ENCODE data around the gene PTGFR.

PTGFR gene

GRCh38 chr1:78491451-78492071, 787 bp downstream of the PTGFR start:
- H2AFZ ChIP-seq (ENCODE audit: low read depth, low read length, severe bottlenecking) = no peak overlapping the region
- H3K4me3 ChIP-seq (ENCODE audit: insufficient read depth, low read length, poor library complexity, severe bottlenecking) = no peak overlapping the region
- no peak overlapping the region for H3K9ac ChIP-seq (ENCODE audit: low read length)
- no peaks in the 10 kb centered on the region for H3F3A ChIP-seq (ENCODE audit: insufficient read depth)
- H3K4me2 ChIP-seq (ENCODE audit: low read depth, low read length, poor library complexity, severe bottlenecking) = no peak overlapping the region
- no peaks in the 10 kb centered on the region for H3K27me3 ChIP-seq (ENCODE audit: low read length)
- no peaks in the 10 kb centered on the region for H3K36me3 ChIP-seq (ENCODE audit: low read length)
- no peaks in the 10 kb centered on the region for H3K79me2 ChIP-seq (ENCODE audit: insufficient read depth, low read length)
- no peak for TF ChIP-seq CTCF (IDR thresholded peaks at IDR 0.05; ENCODE audit: insufficient read depth, low read length, poor library complexity, severe bottlenecking)
- TF ChIP-seq EZH2phosphoT487 (conservative IDR thresholded peaks at IDR 0.05; ENCODE audit: low read length) = no peak
- H3K27ac ChIP-seq (ENCODE audit: low read depth, low read length) = no peak overlapping the region
- H3K9me2 ChIP-seq (replicated peaks; ENCODE audit: insufficient read depth, low read length) = no peaks in the 10 kb centered on the region
- no peaks in the 10 kb centered on the region for H3K9me3 ChIP-seq (ENCODE audit: insufficient read depth, low read length)
- no peaks in the 10 kb centered on the region for H4K20me1 ChIP-seq (ENCODE audit: low read depth, low read length)

GRCh38 chr1:78492386-78492950, 1.7 kb downstream of the PTGFR start:
- no peaks in the 10 kb centered on the region for H3K9me3 ChIP-seq (ENCODE audit: insufficient read depth, low read length)
- no peaks in the 10 kb centered on the region for H3K79me2 ChIP-seq (ENCODE audit: insufficient read depth, low read length)
- no peak overlapping the region for H3K27ac ChIP-seq (ENCODE audit: low read depth, low read length)
- no peaks in the 10 kb centered on the region for H3K36me3 ChIP-seq (ENCODE audit: low read length)
- no peak for TF ChIP-seq EZH2phosphoT487 (conservative IDR thresholded peaks at IDR 0.05; ENCODE audit: low read length)
- no peak for TF ChIP-seq CTCF (IDR thresholded peaks at IDR 0.05; ENCODE audit: insufficient read depth, low read length, poor library complexity, severe bottlenecking)
- no peak overlapping the region for H3K4me3 ChIP-seq (ENCODE audit: insufficient read depth, low read length, poor library complexity, severe bottlenecking)
- no peaks in the 10 kb centered on the region for H3K9me2 ChIP-seq (replicated peaks; ENCODE audit: insufficient read depth, low read length)
- H3K9ac ChIP-seq (ENCODE audit: low read length) = no peak overlapping the region
- H3K4me2 ChIP-seq (ENCODE audit: low read depth, low read length, poor library complexity, severe bottlenecking) = no peak overlapping the region
- H2AFZ ChIP-seq (ENCODE audit: low read depth, low read length, severe bottlenecking) = no peak overlapping the region
- H3F3A ChIP-seq (ENCODE audit: insufficient read depth) = no peaks in the 10 kb centered on the region
- no peaks in the 10 kb centered on the region for H3K27me3 ChIP-seq (ENCODE audit: low read length)
- H4K20me1 ChIP-seq (ENCODE audit: low read depth, low read length) = no peaks in the 10 kb centered on the region

GRCh38 chr1:78493451-78493850, 2.7 kb downstream of the PTGFR start:
- Histone ChIP-seq H3K9me3 (ENCODE audit: insufficient read depth, low read length) (no peaks in the 10 kb centered on the region), H3K27me3 (ENCODE audit: low read length) (no peaks in the 10 kb centered on the region), H3F3A (ENCODE audit: insufficient read depth) (no peaks in the 10 kb centered on the region), H3K4me3 (ENCODE audit: insufficient read depth, low read length, poor library complexity, severe bottlenecking) (no peak overlapping the region), H2AFZ (ENCODE audit: low read depth, low read length, severe bottlenecking) (no peak overlapping the region), H3K27ac (ENCODE audit: low read depth, low read length) (no peak overlapping the region), H3K4me2 (ENCODE audit: low read depth, low read length, poor library complexity, severe bottlenecking) (no peak overlapping the region), H3K79me2 (ENCODE audit: insufficient read depth, low read length) (no peaks in the 10 kb centered on the region), H3K9ac (ENCODE audit: low read length) (no peak overlapping the region), H3K9me2 (replicated peaks; ENCODE audit: insufficient read depth, low read length) (no peaks in the 10 kb centered on the region), H3K36me3 (ENCODE audit: low read length) (no peaks in the 10 kb centered on the region), H4K20me1 (ENCODE audit: low read depth, low read length) (no peaks in the 10 kb centered on the region)
- TF ChIP-seq CTCF (IDR thresholded peaks at IDR 0.05; ENCODE audit: insufficient read depth, low read length, poor library complexity, severe bottlenecking) (no peak), EZH2phosphoT487 (conservative IDR thresholded peaks at IDR 0.05; ENCODE audit: low read length) (no peak)
